ENCODE data around the gene ZFHX3.

The ZFHX3 gene

GRCh38 chr16:72753881-72754280, 294.0 kb downstream of the ZFHX3 start:
- DNase-seq (ENCODE audit: low read depth, low spot score), result no peak

- DNase-seq (ENCODE audit: low read depth, low spot score), result no peak
These were observed 295.8 kb downstream of the ZFHX3 start for GRCh38 chr16:72752004-72752695.

GRCh38 chr16:72751076-72751475, 296.9 kb downstream of the ZFHX3 start:
- no peak for DNase-seq (ENCODE audit: low read depth, low spot score)

- DNase-seq (ENCODE audit: low read depth, low spot score), result no peak
These were observed 298.8 kb downstream of the ZFHX3 start for GRCh38 chr16:72749091-72749490.

GRCh38 chr16:72744076-72744793, 303.7 kb downstream of the ZFHX3 start:
- no peak for DNase-seq (ENCODE audit: low read depth, low spot score)

GRCh38 chr16:72743011-72743761, 304.7 kb downstream of the ZFHX3 start:
- no peak for DNase-seq (ENCODE audit: low read depth, low spot score)

GRCh38 chr16:72740347-72740746, 307.6 kb downstream of the ZFHX3 start:
- DNase-seq (ENCODE audit: low read depth, low spot score), result no peak

GRCh38 chr16:72739577-72739976, 308.4 kb downstream of the ZFHX3 start:
- DNase-seq (ENCODE audit: low read depth, low spot score), result no peak

GRCh38 chr16:72736074-72736473, 311.9 kb downstream of the ZFHX3 start:
- DNase-seq (ENCODE audit: low read depth, low spot score), result no peak
